Iris pigment epithelial cell (primary cell): ENCODE results near the gene EMSY.

ENCODE experiments used
- DNase-seq: peaks from one replicate; pipeline ENCODE4 v3.0.0-alpha.2; 2011; ENCODE audit warnings: low read depth

EMSY gene

GRCh38 chr11:76455331-76455730 lies 10.5 kb downstream of the EMSY start:
- peak; percentile 39 for DNase-seq

GRCh38 chr11:76455931-76456330 lies 11.1 kb downstream of the EMSY start:
- peak; percentile 11 for DNase-seq

- no peak for DNase-seq
Observed at GRCh38 chr11:76456571-76456970, 11.8 kb downstream of the EMSY start.

- peak; percentile 3 for DNase-seq
Observed at GRCh38 chr11:76459299-76459698, 14.5 kb downstream of the EMSY start.

- peak; percentile 9 for DNase-seq
Observed at GRCh38 chr11:76459846-76460245, 15.0 kb downstream of the EMSY start.

- DNase-seq, result no peak
Observed at GRCh38 chr11:76462317-76462716, 17.5 kb downstream of the EMSY start.

GRCh38 chr11:76465701-76466100 lies 20.9 kb downstream of the EMSY start:
- no peak for DNase-seq

GRCh38 chr11:76466666-76467065 lies 21.8 kb downstream of the EMSY start:
- no peak for DNase-seq

GRCh38 chr11:76469141-76469540 lies 24.3 kb downstream of the EMSY start:
- DNase-seq, result no peak

GRCh38 chr11:76471382-76471781 lies 26.6 kb downstream of the EMSY start:
- DNase-seq, result no peak

- no peak for DNase-seq
Observed at GRCh38 chr11:76480241-76480640, 35.4 kb downstream of the EMSY start.

- peak; percentile 11 for DNase-seq
Observed at GRCh38 chr11:76491644-76492043, 46.8 kb downstream of the EMSY start.

GRCh38 chr11:76493040-76493439 lies 48.2 kb downstream of the EMSY start:
- DNase-seq, result no peak

GRCh38 chr11:76493626-76494539 lies 49.1 kb downstream of the EMSY start:
- no peak for DNase-seq

GRCh38 chr11:76495019-76495418 lies 50.2 kb downstream of the EMSY start:
- no peak for DNase-seq

GRCh38 chr11:76496174-76496573 lies 51.4 kb downstream of the EMSY start:
- no peak for DNase-seq

GRCh38 chr11:76501526-76502202 lies 56.8 kb downstream of the EMSY start:
- DNase-seq, result no peak

GRCh38 chr11:76506833-76507232 lies 62.0 kb downstream of the EMSY start:
- no peak for DNase-seq

GRCh38 chr11:76510060-76511047 lies 65.5 kb downstream of the EMSY start:
- DNase-seq, result peak; percentile 77

- peak; percentile 60 for DNase-seq
Observed at GRCh38 chr11:76512851-76513653, 68.2 kb downstream of the EMSY start.

GRCh38 chr11:76513654-76514034 lies 68.8 kb downstream of the EMSY start:
- DNase-seq, result no peak
